ENCODE measurements around the gene TUBB1. TPM values are rescaled to one million over a fixed set of nuclear protein-coding genes. Genes with fewer than 3 reads are reported as not detected.

The TUBB1 gene
- total and polyA plus RNA-seq, 2 of the 13 experiments (the other 11 are each of a cell fraction or from before 2014, with no cell fraction given) = 0.11 to 57.6 TPM

GRCh38 chr20:58995461-58996225, 23.6 kb upstream of the TUBB1 start (continued):
- TF ChIP-seq AKNA (CRISPR knock-in tag; IDR thresholded peaks at IDR 0.05; ENCODE audit: borderline replicate concordance) (no peak), ZNF687 (CRISPR knock-in tag; IDR thresholded peaks at IDR 0.05) (peak; percentile 90), RXRA (CRISPR knock-in tag; IDR thresholded peaks at IDR 0.05) (peak; percentile 29), PHF20 (CRISPR knock-in tag; IDR thresholded peaks at IDR 0.05) (no peak), ZNF232 (CRISPR knock-in tag; IDR thresholded peaks at IDR 0.05; ENCODE audit: borderline replicate concordance) (no peak), ZNF780A (CRISPR knock-in tag; IDR thresholded peaks at IDR 0.05) (no peak), ZNF788 (CRISPR knock-in tag; IDR thresholded peaks at IDR 0.05; ENCODE audit: borderline replicate concordance) (no peak), ZFAT (CRISPR knock-in tag; conservative IDR thresholded peaks at IDR 0.05) (no peak), PHF21A (CRISPR knock-in tag; IDR thresholded peaks at IDR 0.05) (no peak; the same call in 1 of the 2 replicates), MXD1 (CRISPR knock-in tag; IDR thresholded peaks at IDR 0.05) (no peak), ZNF180 (CRISPR knock-in tag; IDR thresholded peaks at IDR 0.05; ENCODE audit: borderline replicate concordance, low read depth) (no peak), ARHGAP35 (CRISPR knock-in tag; IDR thresholded peaks at IDR 0.05; ENCODE audit: borderline replicate concordance) (peak; percentile 50; the same call in 1 of the 2 replicates), PATZ1 (CRISPR knock-in tag; IDR thresholded peaks at IDR 0.05) (peak; percentile 80), DRAP1 (CRISPR knock-in tag; IDR thresholded peaks at IDR 0.05) (0 out of 2 replicates have a peak, but pooled peaks have one; percentile 33)
